Measurements from ENCODE around the gene FBXO8. TPM values are rescaled to one million over a fixed set of nuclear protein-coding genes. Genes with fewer than 3 reads are reported as not detected.

The FBXO8 gene
- total RNA-seq, 1 donor from 2014 or later: 13.5 TPM

GRCh38 chr4:174193438-174194374 lies 89.8 kb downstream of the FBXO8 start:
- H3K9me3 Mint-ChIP-seq: peaks cover 10% of the 10 kb centered on the region
- DNase-seq (ENCODE audit: low spot score in 2 of 2, unreplicated experiment in 2 of 2): no peak
- H3K4me1 Mint-ChIP-seq: peaks cover 31% of the 10 kb centered on the region
- H3K27ac Mint-ChIP-seq: peak overlapping the region; percentile 16
- no peak overlapping the region for H3K4me3 Mint-ChIP-seq
- no peak for TF ChIP-seq CTCF (IDR thresholded peaks at IDR 0.05; ENCODE audit: unreplicated experiment)
- H3K27me3 Mint-ChIP-seq (ENCODE audit: low read depth): peaks cover 4% of the 10 kb centered on the region
- no peaks in the 10 kb centered on the region for H3K36me3 Mint-ChIP-seq

- Mint-ChIP-seq H3K27ac (peak overlapping the region; percentile 10), H3K27me3 (ENCODE audit: low read depth) (peaks cover 5% of the 10 kb centered on the region), H3K36me3 (no peaks in the 10 kb centered on the region), H3K4me3 (no peak overlapping the region), H3K4me1 (peaks cover 27% of the 10 kb centered on the region), H3K9me3 (peaks cover 10% of the 10 kb centered on the region)
- DNase-seq (ENCODE audit: low spot score in 2 of 2, unreplicated experiment in 2 of 2): no peak
- no peak for TF ChIP-seq CTCF (IDR thresholded peaks at IDR 0.05; ENCODE audit: unreplicated experiment)
Measured at GRCh38 chr4:174192943-174193342, 90.5 kb downstream of the FBXO8 start.

- Mint-ChIP-seq H3K27me3 (ENCODE audit: low read depth) (peaks cover 15% of the 10 kb centered on the region), H3K9me3 (peaks cover 15% of the 10 kb centered on the region), H3K36me3 (no peaks in the 10 kb centered on the region), H3K27ac (no peak overlapping the region), H3K4me1 (peaks cover 21% of the 10 kb centered on the region), H3K4me3 (no peak overlapping the region)
- DNase-seq (ENCODE audit: low spot score in 2 of 2, unreplicated experiment in 2 of 2): no peak
- no peak for TF ChIP-seq CTCF (IDR thresholded peaks at IDR 0.05; ENCODE audit: unreplicated experiment)
Measured at GRCh38 chr4:174190832-174191500, 92.5 kb downstream of the FBXO8 start.

GRCh38 chr4:174189392-174190015 lies 94.0 kb downstream of the FBXO8 start:
- Mint-ChIP-seq H3K36me3 (no peaks in the 10 kb centered on the region), H3K4me1 (peaks cover 16% of the 10 kb centered on the region), H3K27ac (no peak overlapping the region), H3K27me3 (ENCODE audit: low read depth) (peaks cover 25% of the 10 kb centered on the region), H3K4me3 (no peak overlapping the region), H3K9me3 (peaks cover 6% of the 10 kb centered on the region)
- no peak for TF ChIP-seq CTCF (IDR thresholded peaks at IDR 0.05; ENCODE audit: unreplicated experiment)
- no peak for DNase-seq (ENCODE audit: low spot score in 2 of 2, unreplicated experiment in 2 of 2)

Other genes with a start within 250 kb of the FBXO8 start
- 21.7 to 24.1 TPM (median 22.0 TPM) in 3 replicates for gene CEP44, start 244 bp upstream of the FBXO8 start, total RNA-seq
- 11.2 to 16.2 TPM (median 15.5 TPM) in 3 replicates for gene HPGD, start 238.8 kb upstream of the FBXO8 start, total RNA-seq

All from mesothelial cell of epicardium (in vitro differentiated cells).